ENCODE results near the gene MOV10. TPM values are rescaled to one million over a fixed set of nuclear protein-coding genes. Genes with fewer than 3 reads are reported as not detected.

Gene MOV10
- total and polyA plus RNA-seq, 9 of the 15 experiments (the other 6 are each of a cell fraction or from before 2014, with no cell fraction given) = 16.7 to 105 (median 49.5) TPM

DNA sequence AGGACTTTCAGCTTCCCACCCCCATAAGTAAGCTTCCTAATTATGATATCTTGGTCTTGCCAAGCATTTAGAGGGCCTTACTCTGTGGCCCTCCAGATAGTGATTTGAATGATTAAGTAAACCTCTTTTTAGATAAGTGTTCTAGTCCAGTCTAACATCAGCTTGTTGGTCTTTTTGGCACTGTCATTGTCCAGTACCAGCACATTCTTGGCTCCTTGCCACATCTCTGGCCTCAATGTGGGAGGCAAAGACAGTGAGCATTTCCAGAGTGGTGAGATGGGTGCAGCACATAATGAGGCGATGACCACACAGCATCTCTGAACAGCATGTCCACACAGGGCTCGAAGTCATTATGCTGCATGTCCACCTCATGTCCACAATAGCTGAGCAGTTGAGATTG, 48.8 kb upstream of the MOV10 start (continued):
- TF ChIP-seq TEAD4 (IDR thresholded peaks at IDR 0.05; ENCODE audit: low read length) = peak; percentile 67
- TF ChIP-seq TEAD4 (CRISPR knock-in tag; IDR thresholded peaks at IDR 0.05; ENCODE audit: borderline replicate concordance) = no peak
- TF ChIP-seq, protein P1, sequence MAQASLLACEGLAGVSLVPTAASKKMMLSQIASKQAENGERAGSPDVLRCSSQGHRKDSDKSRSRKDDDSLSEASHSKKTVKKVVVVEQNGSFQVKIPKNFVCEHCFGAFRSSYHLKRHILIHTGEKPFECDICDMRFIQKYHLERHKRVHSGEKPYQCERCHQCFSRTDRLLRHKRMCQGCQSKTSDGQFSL (CRISPR knock-in tag; IDR thresholded peaks at IDR 0.05) = no peak
- TF ChIP-seq, protein P1 (tag; IDR thresholded peaks at IDR 0.05) = no peak
- no peak for TF ChIP-seq NBN (IDR thresholded peaks at IDR 0.05; ENCODE audit: low read depth)
- TF ChIP-seq, protein P2, sequence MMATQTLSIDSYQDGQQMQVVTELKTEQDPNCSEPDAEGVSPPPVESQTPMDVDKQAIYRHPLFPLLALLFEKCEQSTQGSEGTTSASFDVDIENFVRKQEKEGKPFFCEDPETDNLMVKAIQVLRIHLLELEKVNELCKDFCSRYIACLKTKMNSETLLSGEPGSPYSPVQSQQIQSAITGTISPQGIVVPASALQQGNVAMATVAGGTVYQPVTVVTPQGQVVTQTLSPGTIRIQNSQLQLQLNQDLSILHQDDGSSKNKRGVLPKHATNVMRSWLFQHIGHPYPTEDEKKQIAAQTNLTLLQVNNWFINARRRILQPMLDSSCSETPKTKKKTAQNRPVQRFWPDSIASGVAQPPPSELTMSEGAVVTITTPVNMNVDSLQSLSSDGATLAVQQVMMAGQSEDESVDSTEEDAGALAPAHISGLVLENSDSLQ (IDR thresholded peaks at IDR 0.05) = peak; percentile 23; the same call in 1 of the 2 replicates
- no peak; the same call in 1 of the 2 replicates for TF ChIP-seq MAFF (IDR thresholded peaks at IDR 0.05; ENCODE audit: low read length)
- no peak for TF ChIP-seq TCF7 (IDR thresholded peaks at IDR 0.05; ENCODE audit: borderline replicate concordance)
- peak; percentile 60 for TF ChIP-seq BRD9 (IDR thresholded peaks at IDR 0.05; ENCODE audit: low read depth, partially characterized antibody)
- TF ChIP-seq RFX5 (IDR thresholded peaks at IDR 0.05; ENCODE audit: low read depth, low read length) = no peak
- TF ChIP-seq KAT8 (IDR thresholded peaks at IDR 0.05; ENCODE audit: low read depth) = no peak
- TF ChIP-seq KHSRP (IDR thresholded peaks at IDR 0.05) = no peak
- TF ChIP-seq SMARCA4 (IDR thresholded peaks at IDR 0.05) = peak; percentile 47; the same call in 1 of the 2 replicates
- TF ChIP-seq TSC22D4 (tag; IDR thresholded peaks at IDR 0.05) = no peak
- TF ChIP-seq HMG20B (CRISPR knock-in tag; IDR thresholded peaks at IDR 0.05) = no peak
- no peak for TF ChIP-seq ZNF668 (CRISPR knock-in tag; IDR thresholded peaks at IDR 0.05)
- TF ChIP-seq NFE2 (IDR thresholded peaks at IDR 0.05; ENCODE audit: low read depth) = peak; percentile 85
- peak; percentile 43; the same call in 1 of the 2 replicates for TF ChIP-seq BACH1 (tag; IDR thresholded peaks at IDR 0.05)
- no peak for TF ChIP-seq SREBF2 (CRISPR knock-in tag; IDR thresholded peaks at IDR 0.05)
- TF ChIP-seq, protein P3, sequence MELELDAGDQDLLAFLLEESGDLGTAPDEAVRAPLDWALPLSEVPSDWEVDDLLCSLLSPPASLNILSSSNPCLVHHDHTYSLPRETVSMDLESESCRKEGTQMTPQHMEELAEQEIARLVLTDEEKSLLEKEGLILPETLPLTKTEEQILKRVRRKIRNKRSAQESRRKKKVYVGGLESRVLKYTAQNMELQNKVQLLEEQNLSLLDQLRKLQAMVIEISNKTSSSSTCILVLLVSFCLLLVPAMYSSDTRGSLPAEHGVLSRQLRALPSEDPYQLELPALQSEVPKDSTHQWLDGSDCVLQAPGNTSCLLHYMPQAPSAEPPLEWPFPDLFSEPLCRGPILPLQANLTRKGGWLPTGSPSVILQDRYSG (tag; conservative IDR thresholded peaks at IDR 0.05; ENCODE audit: low read depth) = no peak
- peak in 1 of 2 experiments; percentile 62; a peak in 2 of 4 replicates for TF ChIP-seq HDAC1 (IDR thresholded peaks at IDR 0.05)
- TF ChIP-seq, protein P4, sequence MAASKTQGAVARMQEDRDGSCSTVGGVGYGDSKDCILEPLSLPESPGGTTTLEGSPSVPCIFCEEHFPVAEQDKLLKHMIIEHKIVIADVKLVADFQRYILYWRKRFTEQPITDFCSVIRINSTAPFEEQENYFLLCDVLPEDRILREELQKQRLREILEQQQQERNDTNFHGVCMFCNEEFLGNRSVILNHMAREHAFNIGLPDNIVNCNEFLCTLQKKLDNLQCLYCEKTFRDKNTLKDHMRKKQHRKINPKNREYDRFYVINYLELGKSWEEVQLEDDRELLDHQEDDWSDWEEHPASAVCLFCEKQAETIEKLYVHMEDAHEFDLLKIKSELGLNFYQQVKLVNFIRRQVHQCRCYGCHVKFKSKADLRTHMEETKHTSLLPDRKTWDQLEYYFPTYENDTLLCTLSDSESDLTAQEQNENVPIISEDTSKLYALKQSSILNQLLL (CRISPR knock-in tag; IDR thresholded peaks at IDR 0.05; ENCODE audit: borderline replicate concordance) = no peak
- TF ChIP-seq POLR2AphosphoS5 (IDR thresholded peaks at IDR 0.05; ENCODE audit: control insufficient read depth, insufficient read depth, low read depth, low read length) = peak; percentile 67; the same call in 1 of the 2 replicates
- no peak for TF ChIP-seq CBX8 (IDR thresholded peaks at IDR 0.05; ENCODE audit: borderline replicate concordance, extremely low read depth, low read depth, low read length, poor library complexity, severe bottlenecking)
- TF ChIP-seq, protein P5, sequence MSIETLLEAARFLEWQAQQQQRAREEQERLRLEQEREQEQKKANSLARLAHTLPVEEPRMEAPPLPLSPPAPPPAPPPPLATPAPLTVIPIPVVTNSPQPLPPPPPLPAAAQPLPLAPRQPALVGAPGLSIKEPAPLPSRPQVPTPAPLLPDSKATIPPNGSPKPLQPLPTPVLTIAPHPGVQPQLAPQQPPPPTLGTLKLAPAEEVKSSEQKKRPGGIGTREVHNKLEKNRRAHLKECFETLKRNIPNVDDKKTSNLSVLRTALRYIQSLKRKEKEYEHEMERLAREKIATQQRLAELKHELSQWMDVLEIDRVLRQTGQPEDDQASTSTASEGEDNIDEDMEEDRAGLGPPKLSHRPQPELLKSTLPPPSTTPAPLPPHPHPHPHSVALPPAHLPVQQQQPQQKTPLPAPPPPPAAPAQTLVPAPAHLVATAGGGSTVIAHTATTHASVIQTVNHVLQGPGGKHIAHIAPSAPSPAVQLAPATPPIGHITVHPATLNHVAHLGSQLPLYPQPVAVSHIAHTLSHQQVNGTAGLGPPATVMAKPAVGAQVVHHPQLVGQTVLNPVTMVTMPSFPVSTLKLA (conservative IDR thresholded peaks at IDR 0.05) = 0 out of 4 replicates have a peak, but pooled peaks of 1 of the 2 experiments have one; percentile 44
